Thyroid gland (tissue), 4 donors: Measurements from ENCODE around the gene TMEM43. TPM values are rescaled to one million over a fixed set of nuclear protein-coding genes. Genes with fewer than 3 reads are reported as not detected.

Experiments used
- DNase-seq, 2 donors: peaks; one replicate each; pipeline ENCODE4 v3.0.0-alpha.2; 2019
- H3K27ac ChIP-seq, 3 donors: fragments of 200-600 bp; sonication (generic); 1 replicate in 2 of 3; 2 replicates in 1 of 3; pipeline ENCODE4 v1.5.1; 2016 to 2019; ENCODE audit warnings: mild to moderate bottlenecking in 1 of 3, moderate library complexity in 1 of 3
- H3K27me3 ChIP-seq: fragments of 200-600 bp; sonication (generic); one replicate; pipeline ENCODE4 v1.5.1; 2019
- H3K36me3 ChIP-seq, 2 donors: fragments of 200-600 bp; sonication (generic); one replicate each; pipeline ENCODE4 v1.5.1; 2016 to 2019
- H3K4me1 ChIP-seq, 2 donors: fragments of 200-600 bp; sonication (generic); one replicate each; pipeline ENCODE4 v1.5.1; 2017 to 2019
- H3K4me3 ChIP-seq, 3 donors: fragments of 200-600 bp; sonication (generic); replicated peaks in 1 of 3; 1 replicate in 2 of 3; 2 replicates in 1 of 3; pipeline ENCODE4 v1.5.1; 2016; ENCODE audit warnings: mild to moderate bottlenecking in 1 of 3
- H3K9me3 ChIP-seq: fragments of 200-600 bp; sonication (generic); one replicate; pipeline ENCODE4 v1.5.1; 2017
- POLR2A ChIP-seq, 2 donors: fragments of 450-650 bp; IDR thresholded peaks; one replicate each; pipeline ENCODE4 v1.6.1; 2017; ENCODE audit warnings: antibody characterized with exemption in 2 of 2, mild to moderate bottlenecking in 2 of 2, moderate library complexity in 1 of 2
- WGBS, 2 donors: methylation state at CpG; one replicate each; pipeline ENCODE4 v1.1.5; 2017; 5-methylcytosine and 5-hydroxymethylcytosine counted together
- intact Hi-C: fragments of 100-400 bp; cut with DNase I; formaldehyde crosslinking; loops from one replicate; pipeline ENCODE4 v1.15.1; 2023
- total RNA-seq, 4 donors: library from RNA; depleted of rRNA; stranded (reverse); fragments of >200 nt; gene quantifications; one replicate each; pipeline ENCODE4 v1.2.3, GENCODE V29; 2016
- TF ChIP-seq, protein P1 (sequence below), 6 experiments: fragments of 200-600 bp in 3 of 6; fragments of 450-650 bp in 3 of 6; sonication (generic) in 3 of 6; IDR thresholded peaks; one replicate each; pipeline ENCODE4 v1.5.1; 2016 to 2019; ENCODE audit warnings: antibody characterized with exemption in 6 of 6, mild to moderate bottlenecking in 2 of 6, inconsistent platforms in 1 of 6, moderate library complexity in 1 of 6

TMEM43 gene
- total RNA-seq, 4 donors from 2014 or later: 69.6 to 109 (median 90.3) TPM

DNA sequence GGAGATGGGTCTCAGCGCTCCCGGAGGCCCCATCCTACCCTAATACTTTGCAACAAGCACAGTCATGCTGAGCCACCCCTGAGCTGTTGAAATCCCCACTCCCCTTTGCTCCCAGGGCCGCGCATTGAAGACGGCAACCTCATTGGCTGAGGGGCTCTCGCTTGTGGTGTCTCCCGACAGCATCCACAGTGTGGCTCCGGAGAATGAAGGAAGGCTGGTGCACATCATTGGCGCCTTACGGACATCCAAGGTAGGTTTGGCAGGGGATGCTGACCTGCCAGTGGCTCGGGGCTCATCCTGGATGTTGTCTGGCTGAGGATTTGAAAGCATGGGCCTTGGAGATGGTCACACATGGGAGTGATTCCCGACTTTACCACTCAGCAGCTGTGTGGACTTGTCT, 5.9 kb downstream of the TMEM43 start:
- TF ChIP-seq, protein P1, sequence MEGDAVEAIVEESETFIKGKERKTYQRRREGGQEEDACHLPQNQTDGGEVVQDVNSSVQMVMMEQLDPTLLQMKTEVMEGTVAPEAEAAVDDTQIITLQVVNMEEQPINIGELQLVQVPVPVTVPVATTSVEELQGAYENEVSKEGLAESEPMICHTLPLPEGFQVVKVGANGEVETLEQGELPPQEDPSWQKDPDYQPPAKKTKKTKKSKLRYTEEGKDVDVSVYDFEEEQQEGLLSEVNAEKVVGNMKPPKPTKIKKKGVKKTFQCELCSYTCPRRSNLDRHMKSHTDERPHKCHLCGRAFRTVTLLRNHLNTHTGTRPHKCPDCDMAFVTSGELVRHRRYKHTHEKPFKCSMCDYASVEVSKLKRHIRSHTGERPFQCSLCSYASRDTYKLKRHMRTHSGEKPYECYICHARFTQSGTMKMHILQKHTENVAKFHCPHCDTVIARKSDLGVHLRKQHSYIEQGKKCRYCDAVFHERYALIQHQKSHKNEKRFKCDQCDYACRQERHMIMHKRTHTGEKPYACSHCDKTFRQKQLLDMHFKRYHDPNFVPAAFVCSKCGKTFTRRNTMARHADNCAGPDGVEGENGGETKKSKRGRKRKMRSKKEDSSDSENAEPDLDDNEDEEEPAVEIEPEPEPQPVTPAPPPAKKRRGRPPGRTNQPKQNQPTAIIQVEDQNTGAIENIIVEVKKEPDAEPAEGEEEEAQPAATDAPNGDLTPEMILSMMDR (IDR thresholded peaks at IDR 0.05): no peak
- TF ChIP-seq POLR2A (IDR thresholded peaks at IDR 0.05): no peak
- H3K4me1 ChIP-seq: peaks cover 14 to 18% of the 10 kb centered on the region in 2 donors
- DNase-seq: no peak
- no peak overlapping the region for H3K27ac ChIP-seq
- 92% methylated on average over 6 to 12 of the region's 12 CpGs for WGBS, 2 donors
- H3K9me3 ChIP-seq: no peaks in the 10 kb centered on the region
- H3K36me3 ChIP-seq: peaks cover 64 to 69% of the 10 kb centered on the region in 2 donors
- intact Hi-C loops: no loop called here
- no peaks in the 10 kb centered on the region for H3K27me3 ChIP-seq
- H3K4me3 ChIP-seq: no peak overlapping the region

DNA sequence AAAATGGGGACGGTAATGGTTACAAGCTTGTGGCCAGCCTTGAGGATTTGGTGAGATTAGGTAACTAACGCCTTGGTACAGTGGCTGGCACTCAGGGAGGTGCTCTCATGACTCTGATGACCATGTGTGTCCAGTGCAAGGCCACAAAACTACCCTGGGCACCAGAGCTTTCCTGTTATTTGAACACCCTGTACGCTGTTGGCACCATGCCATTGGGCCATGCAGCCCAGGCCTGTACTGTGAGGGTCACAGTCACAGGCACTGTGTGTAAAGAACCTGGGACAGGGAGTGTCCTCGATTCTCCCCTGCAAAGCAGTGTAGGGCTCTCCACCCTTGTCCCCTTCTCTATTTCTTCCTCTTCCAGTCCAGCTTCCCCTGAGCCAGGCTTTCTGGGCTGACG, 6.3 kb downstream of the TMEM43 start:
- Histone ChIP-seq H3K27ac (no peak overlapping the region), H3K36me3 (peaks cover 69 to 74% of the 10 kb centered on the region in 2 donors), H3K4me3 (no peak overlapping the region), H3K9me3 (no peaks in the 10 kb centered on the region), H3K27me3 (no peaks in the 10 kb centered on the region), H3K4me1 (peaks cover 9 to 13% of the 10 kb centered on the region in 2 donors)
- DNase-seq: no peak
- TF ChIP-seq POLR2A (IDR thresholded peaks at IDR 0.05): no peak
- TF ChIP-seq, protein P1 (IDR thresholded peaks at IDR 0.05): no peak
- 77 to 89% methylated on average over 3 to 5 of the region's 5 CpGs for WGBS, 2 donors
- intact Hi-C loops: no loop called here

DNA sequence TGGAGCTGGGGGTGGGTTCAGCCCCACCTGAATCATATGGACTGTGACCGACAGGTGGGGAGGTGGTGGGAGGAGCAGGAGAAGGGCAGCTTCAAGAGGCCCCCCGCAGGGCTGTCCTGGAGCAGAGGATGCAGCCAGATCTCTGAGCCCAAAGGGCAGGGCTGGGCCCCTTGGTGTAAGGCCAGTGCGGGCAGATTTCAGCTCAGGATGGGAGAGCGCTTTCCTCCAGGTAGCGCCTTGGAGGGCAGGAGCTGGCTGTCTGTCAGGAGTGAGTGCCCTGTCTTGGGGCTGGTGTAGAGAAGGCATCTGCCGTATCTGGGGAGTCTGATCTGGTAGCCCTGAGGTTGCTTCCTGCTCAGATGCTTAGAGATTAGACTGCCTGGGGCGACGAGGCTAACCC, 7.3 kb downstream of the TMEM43 start:
- H3K4me1 ChIP-seq: peaks cover 0 to 3% of the 10 kb centered on the region in 2 donors
- WGBS, 2 donors: 93 to 94% methylated on average over 6 to 8 of the region's 8 CpGs
- DNase-seq: no peak
- no peak overlapping the region for H3K27ac ChIP-seq
- H3K36me3 ChIP-seq: peaks cover 73 to 80% of the 10 kb centered on the region in 2 donors
- TF ChIP-seq, protein P1 (IDR thresholded peaks at IDR 0.05): no peak
- no peak for TF ChIP-seq POLR2A (IDR thresholded peaks at IDR 0.05)
- intact Hi-C loops: no loop called here
- no peak overlapping the region for H3K4me3 ChIP-seq
- H3K9me3 ChIP-seq: no peaks in the 10 kb centered on the region
- no peaks in the 10 kb centered on the region for H3K27me3 ChIP-seq

DNA sequence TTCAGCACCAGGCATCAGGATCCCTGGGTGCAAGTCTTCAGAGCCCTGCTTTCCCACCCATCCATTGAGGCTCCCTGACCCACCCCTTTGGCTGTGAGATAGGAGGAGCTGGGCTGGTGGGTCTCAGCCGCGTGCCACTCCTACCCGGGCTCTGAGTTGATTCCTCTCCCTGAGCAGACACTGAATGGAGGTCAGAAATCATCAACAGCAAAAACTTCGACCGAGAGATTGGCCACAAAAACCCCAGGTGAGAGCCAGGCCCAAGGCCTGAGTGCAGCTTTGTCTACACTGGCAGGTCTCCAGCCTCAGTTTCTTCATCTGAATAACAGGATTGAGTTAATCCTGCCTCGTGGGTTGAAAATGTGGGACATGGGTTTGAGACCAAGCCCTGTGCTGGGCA, 7.8 kb downstream of the TMEM43 start:
- H3K27ac ChIP-seq: no peak overlapping the region
- WGBS, 2 donors: 95 to 96% methylated on average over 6 of the region's 6 CpGs
- H3K36me3 ChIP-seq: peaks cover 73 to 85% of the 10 kb centered on the region in 2 donors

DNA sequence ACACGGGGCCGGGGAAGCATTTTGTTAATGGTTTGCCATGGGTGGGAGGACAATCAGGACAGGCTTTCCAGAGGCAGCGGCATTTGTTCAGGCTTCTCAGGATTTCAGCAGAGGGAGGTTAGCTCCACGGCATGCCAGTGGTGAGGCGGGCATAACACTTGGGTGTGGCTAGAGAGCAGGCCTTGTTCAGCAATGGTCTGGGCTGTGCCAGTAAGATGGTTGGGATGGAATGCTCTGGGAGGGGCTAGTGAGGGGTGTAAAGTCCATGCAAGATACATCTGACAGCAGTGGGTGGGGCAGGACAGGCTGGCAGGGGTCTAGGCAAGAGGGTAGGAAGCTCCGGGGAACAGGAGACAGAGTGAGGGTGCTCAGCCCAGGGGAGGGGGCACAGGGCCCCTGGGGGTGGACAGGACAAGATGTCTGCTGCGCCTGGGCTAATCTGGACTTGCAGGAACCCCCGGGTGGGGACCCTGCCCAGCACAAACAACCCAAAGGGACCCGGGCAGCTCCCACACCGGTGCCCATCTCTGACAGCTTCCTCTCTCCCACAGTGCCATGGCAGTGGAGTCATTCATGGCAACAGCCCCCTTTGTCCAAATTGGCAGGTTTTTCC, 8.4 kb downstream of the TMEM43 start:
- peaks cover 73 to 85% of the 10 kb centered on the region in 2 donors for H3K36me3 ChIP-seq
- no peak overlapping the region for H3K4me3 ChIP-seq
- H3K27ac ChIP-seq: no peak overlapping the region
- no peak for DNase-seq
- no peak for TF ChIP-seq POLR2A (IDR thresholded peaks at IDR 0.05)
- TF ChIP-seq, protein P1 (IDR thresholded peaks at IDR 0.05): no peak
- intact Hi-C loops: no loop called here
- 95 to 97% methylated on average over 10 of the region's 10 CpGs for WGBS, 2 donors
- no peaks in the 10 kb centered on the region for H3K27me3 ChIP-seq
- H3K9me3 ChIP-seq: no peaks in the 10 kb centered on the region
- H3K4me1 ChIP-seq: no peaks in the 10 kb centered on the region

More for the DNA sequence above, 7.8 kb downstream of the TMEM43 start:
- H3K4me3 ChIP-seq: no peak overlapping the region
- no peak for DNase-seq
- no peaks in the 10 kb centered on the region for H3K4me1 ChIP-seq
- TF ChIP-seq, protein P1 (IDR thresholded peaks at IDR 0.05): no peak
- TF ChIP-seq POLR2A (IDR thresholded peaks at IDR 0.05): no peak
- H3K9me3 ChIP-seq: no peaks in the 10 kb centered on the region
- H3K27me3 ChIP-seq: no peaks in the 10 kb centered on the region
- intact Hi-C loops: no loop called here
